Lung (tissue), 12 donors: Measurements from ENCODE around the gene C3orf62. TPM values are rescaled to one million over a fixed set of nuclear protein-coding genes. Genes with fewer than 3 reads are reported as not detected.
A peak's percentile ranks its signal among the peaks of the same experiment; 100 is the strongest.

Source experiments
- ATAC-seq: fragments of 200-7000 bp; cut with Tn5 transposase; one replicate; pipeline ENCODE4 v1.9.1; 2020; ENCODE audit warnings: moderate number of reproducible peaks; ENCODE audit not compliant: insufficient read depth, low FRiP score
- DNase-seq, 3 donors: peaks; one replicate each; pipeline ENCODE4 v3.0.0-alpha.2; 2013 to 2017
- H3K27ac ChIP-seq, 2 donors: one replicate each; pipeline ENCODE4 v1.5.1; 2013; ENCODE audit warnings: mild to moderate bottlenecking in 2 of 2, moderate library complexity in 2 of 2, control low read depth in 1 of 2, inconsistent platforms in 1 of 2, low read depth in 1 of 2, low read length in 1 of 2
- H3K27me3 ChIP-seq, 3 donors: one replicate each; pipeline ENCODE4 v1.5.1; 2013; ENCODE audit warnings: low read length in 2 of 3; ENCODE audit not compliant: control insufficient read depth in 3 of 3, insufficient read depth in 3 of 3
- H3K36me3 ChIP-seq, 4 donors: one replicate each; pipeline ENCODE4 v1.5.1; 2013; ENCODE audit warnings: low read length in 4 of 4, mild to moderate bottlenecking in 1 of 4, moderate library complexity in 1 of 4; ENCODE audit not compliant: control insufficient read depth in 4 of 4, insufficient read depth in 4 of 4
- H3K4me1 ChIP-seq, 5 donors: one replicate each; pipeline ENCODE4 v1.5.1; 2013; ENCODE audit warnings: low read length in 5 of 5, mild to moderate bottlenecking in 2 of 5, moderate library complexity in 1 of 5; ENCODE audit not compliant: control insufficient read depth in 5 of 5, insufficient read depth in 5 of 5
- H3K4me3 ChIP-seq: one replicate; pipeline ENCODE4 v1.5.1; 2013; ENCODE audit warnings: mild to moderate bottlenecking, control low read depth, moderate library complexity
- H3K9ac ChIP-seq, 2 donors: one replicate each; pipeline ENCODE4 v1.5.1; 2013; ENCODE audit warnings: low read length in 2 of 2, control low read depth in 1 of 2; ENCODE audit not compliant: insufficient read depth in 1 of 2
- H3K9me3 ChIP-seq, 4 donors: one replicate each; pipeline ENCODE4 v1.5.1; 2013; ENCODE audit warnings: low read length in 3 of 4, mild to moderate bottlenecking in 1 of 4, moderate library complexity in 1 of 4; ENCODE audit not compliant: control insufficient read depth in 4 of 4, insufficient read depth in 3 of 4
- CTCF ChIP-seq: IDR thresholded peaks from 2 replicates; pipeline ENCODE4 v1.5.1; 2012; ENCODE audit warnings: mild to moderate bottlenecking; ENCODE audit errors: control extremely low read depth, extremely low read depth
- WGBS, 2 donors: extraction: QIAGEN DNeasy Blood & Tissue Kit; methylation state at CpG; one replicate each; pipeline ENCODE4 v1.1.7; 2013; 5-methylcytosine and 5-hydroxymethylcytosine counted together
- polyA plus RNA-seq, 2 donors: library from polyadenylated mRNA; stranded (reverse); fragments of 200-250 nt; gene quantifications; one replicate each; pipeline ENCODE4 v1.2.1, GENCODE V29; 2013
- total RNA-seq, 2 donors: library from RNA; depleted of rRNA in 1 of 2; stranded (reverse); fragments of >200 nt in 1 of 2; gene quantifications; one replicate each; pipeline ENCODE4 v1.2.1, GENCODE V29; 2014 to 2021
- donor health status: control.
- donor health status: control.
- donor health status: Bipolar disorder and iron deficiency.
- donor health status: healthy.
- donor health status: DM: yes; HTN: yes; CAD: no.

The C3orf62 gene
- total and polyA plus RNA-seq, 4 donors = 5.2 to 8.2 (median 7.0) TPM

- H3K4me3 ChIP-seq = no peak overlapping the region
- no peak overlapping the region for H3K9ac ChIP-seq
- DNase-seq (no peak), ATAC-seq (no peak)
- no peak overlapping the region for H3K27ac ChIP-seq
- no peaks in the 10 kb centered on the region for H3K9me3 ChIP-seq
- no peaks in the 10 kb centered on the region for H3K27me3 ChIP-seq
- peaks cover 0 to 6% (median 0%) of the 10 kb centered on the region in 5 donors for H3K4me1 ChIP-seq
- TF ChIP-seq CTCF = no peak
- H3K36me3 ChIP-seq = peaks cover 39 to 57% (median 51%) of the 10 kb centered on the region in 4 donors
- WGBS, 2 donors = 98 to 99% methylated on average over 6 of the region's 6 CpGs
Observed at GRCh38 chr3:49283997-49284396, 7.0 kb upstream of the C3orf62 start.

GRCh38 chr3:49279376-49279775, 2.3 kb upstream of the C3orf62 start:
- ATAC-seq (no peak), DNase-seq (no peak)
- Histone ChIP-seq H3K4me1 (peaks cover 0 to 17% (median 6%) of the 10 kb centered on the region in 5 donors), H3K9me3 (no peaks in the 10 kb centered on the region), H3K27ac (peak overlapping the region; percentile 22 to 71), H3K27me3 (no peaks in the 10 kb centered on the region), H3K9ac (no peak overlapping the region), H3K36me3 (peaks cover 14 to 26% (median 25%) of the 10 kb centered on the region in 4 donors), H3K4me3 (no peak overlapping the region)
- no peak for TF ChIP-seq CTCF

- Histone ChIP-seq H3K9me3 (no peaks in the 10 kb centered on the region), H3K4me3 (no peak overlapping the region), H3K9ac (no peak overlapping the region), H3K27ac (peak overlapping the region; percentile 37 to 73), H3K36me3 (peaks cover 9 to 18% (median 17%) of the 10 kb centered on the region in 4 donors), H3K4me1 (peaks cover 0 to 17% (median 6%) of the 10 kb centered on the region in 5 donors), H3K27me3 (no peaks in the 10 kb centered on the region)
- no peak for ATAC-seq
- no peak for DNase-seq
- no peak for TF ChIP-seq CTCF
- 68 to 70% methylated on average over 4 of the region's 4 CpGs for WGBS, 2 donors
Observed at GRCh38 chr3:49278548-49278947, 1.5 kb upstream of the C3orf62 start.

- WGBS, 2 donors = 32 to 33% methylated on average over 9 of the region's 9 CpGs
- no peak for DNase-seq
Observed at GRCh38 chr3:49277383-49277775, 347 bp upstream of the C3orf62 start.

More at GRCh38 chr3:49277383-49277775, 347 bp upstream of the C3orf62 start:
- H3K27me3 ChIP-seq = no peaks in the 10 kb centered on the region
- no peak for ATAC-seq
- peaks cover 5 to 18% (median 14%) of the 10 kb centered on the region in 4 donors for H3K36me3 ChIP-seq
- no peak for TF ChIP-seq CTCF
- no peaks in the 10 kb centered on the region for H3K9me3 ChIP-seq
- H3K4me3 ChIP-seq = peak overlapping the region; percentile 56
- peak overlapping the region; percentile 84 for H3K9ac ChIP-seq
- peak overlapping the region; percentile 94 to 97 for H3K27ac ChIP-seq
- H3K4me1 ChIP-seq = peaks cover 0 to 17% (median 6%) of the 10 kb centered on the region in 5 donors
